Measurements from ENCODE around the gene WDFY2.

WDFY2 gene

GRCh38 chr13:51768378-51768921 is 184.2 kb downstream of the WDFY2 start:
- no peak overlapping the region for H3K27ac ChIP-seq (replicated peaks; ENCODE audit: low read length)
- no peak overlapping the region for H2BK12ac ChIP-seq (ENCODE audit: low read length)
- WGBS, 2 donors (ENCODE audit: extremely low coverage in 2 of 2, insufficient read length in 2 of 2, insufficient replicate concordance in 1 of 2), result no CpG with 5 or more reads among the region's 15 CpGs
- no peak overlapping the region for H3K4me3 ChIP-seq (ENCODE audit: low read length in 2 of 2)
- no peak overlapping the region for H3K4ac ChIP-seq (ENCODE audit: low read length)
- no peak overlapping the region for H3K4me2 ChIP-seq (ENCODE audit: insufficient read depth, low read length, poor library complexity, severe bottlenecking)
- H3K9me3 ChIP-seq (replicated peaks in 1 of 2; ENCODE audit: control insufficient read depth in 2 of 2, insufficient read depth in 1 of 2, low read depth in 1 of 2, low read length in 2 of 2), result no peaks in the 10 kb centered on the region
- peak overlapping the region; percentile 39 for H3K9ac ChIP-seq (ENCODE audit: low read depth, low read length, poor library complexity)
- no peak overlapping the region for H4K8ac ChIP-seq (ENCODE audit: low read depth, low read length)
- peaks cover 3 to 7% of the 10 kb centered on the region in 2 donors for H3K4me1 ChIP-seq (ENCODE audit: control insufficient read depth in 2 of 2, insufficient read depth in 1 of 2, low read depth in 1 of 2, low read length in 2 of 2)
- peaks cover 3 to 13% of the 10 kb centered on the region in 2 donors for H3K36me3 ChIP-seq (replicated peaks in 1 of 2; ENCODE audit: control insufficient read depth in 2 of 2, insufficient read depth in 2 of 2, low read length in 2 of 2)
- no peaks in the 10 kb centered on the region for H3K27me3 ChIP-seq (ENCODE audit: control insufficient read depth in 3 of 3, insufficient read depth in 3 of 3, low read depth in 1 of 3, low read length in 3 of 3)
- H2BK120ac ChIP-seq (ENCODE audit: low read depth, low read length), result no peak overlapping the region
- H2BK15ac ChIP-seq (ENCODE audit: low read length), result no peak overlapping the region
- peak overlapping the region; percentile 44 for H2AK5ac ChIP-seq (ENCODE audit: low read depth, low read length)
- DNase-seq (ENCODE audit: low spot score), result peak; percentile 18
- H3K23ac ChIP-seq (ENCODE audit: low read depth, low read length, poor library complexity), result peak overlapping the region; percentile 34
- H2AFZ ChIP-seq (ENCODE audit: low read length), result no peak overlapping the region
- H3K18ac ChIP-seq (ENCODE audit: low read length), result peak overlapping the region; percentile 2
- peak overlapping the region; percentile 21 for H3K14ac ChIP-seq (ENCODE audit: low read length)
- no peaks in the 10 kb centered on the region for H3K79me1 ChIP-seq (ENCODE audit: low read depth, low read length)
- H4K91ac ChIP-seq (ENCODE audit: low read depth, low read length, poor library complexity), result no peak overlapping the region
- H2BK5ac ChIP-seq (ENCODE audit: low read length), result no peak overlapping the region

GRCh38 chr13:51768976-51769375 is 184.7 kb downstream of the WDFY2 start:
- H3K9me3 ChIP-seq (replicated peaks in 1 of 2; ENCODE audit: control insufficient read depth in 2 of 2, insufficient read depth in 1 of 2, low read depth in 1 of 2, low read length in 2 of 2), result no peaks in the 10 kb centered on the region
- no CpG with 5 or more reads among the region's 19 CpGs for WGBS, 2 donors (ENCODE audit: extremely low coverage in 2 of 2, insufficient read length in 2 of 2, insufficient replicate concordance in 1 of 2)

GRCh38 chr13:51769455-51770127 is 185.3 kb downstream of the WDFY2 start:
- no peak overlapping the region for H3K4me3 ChIP-seq (ENCODE audit: low read length in 2 of 2)
- no peaks in the 10 kb centered on the region for H3K27me3 ChIP-seq (ENCODE audit: control insufficient read depth in 3 of 3, insufficient read depth in 3 of 3, low read depth in 1 of 3, low read length in 3 of 3)
- H3K9ac ChIP-seq (ENCODE audit: low read depth, low read length, poor library complexity), result no peak overlapping the region
- peaks cover 3 to 4% of the 10 kb centered on the region in 2 donors for H3K4me1 ChIP-seq (ENCODE audit: control insufficient read depth in 2 of 2, insufficient read depth in 1 of 2, low read depth in 1 of 2, low read length in 2 of 2)
- WGBS, 2 donors (ENCODE audit: extremely low coverage in 2 of 2, insufficient read length in 2 of 2, insufficient replicate concordance in 1 of 2), result no CpG with 5 or more reads among the region's 11 CpGs
- H3K4me2 ChIP-seq (ENCODE audit: insufficient read depth, low read length, poor library complexity, severe bottlenecking), result no peak overlapping the region
- peaks cover 3 to 13% of the 10 kb centered on the region in 2 donors for H3K36me3 ChIP-seq (replicated peaks in 1 of 2; ENCODE audit: control insufficient read depth in 2 of 2, insufficient read depth in 2 of 2, low read length in 2 of 2)
- no peak overlapping the region for H2BK15ac ChIP-seq (ENCODE audit: low read length)
- no peak overlapping the region for H4K8ac ChIP-seq (ENCODE audit: low read depth, low read length)
- no peak overlapping the region for H2AFZ ChIP-seq (ENCODE audit: low read length)
- H2AK5ac ChIP-seq (ENCODE audit: low read depth, low read length), result no peak overlapping the region
- H2BK120ac ChIP-seq (ENCODE audit: low read depth, low read length), result no peak overlapping the region
- H3K9me3 ChIP-seq (replicated peaks in 1 of 2; ENCODE audit: control insufficient read depth in 2 of 2, insufficient read depth in 1 of 2, low read depth in 1 of 2, low read length in 2 of 2), result no peaks in the 10 kb centered on the region
- no peak overlapping the region for H4K91ac ChIP-seq (ENCODE audit: low read depth, low read length, poor library complexity)
- no peak overlapping the region for H2BK12ac ChIP-seq (ENCODE audit: low read length)
- no peak for DNase-seq (ENCODE audit: low spot score)
- no peak overlapping the region for H2BK5ac ChIP-seq (ENCODE audit: low read length)
- H3K18ac ChIP-seq (ENCODE audit: low read length), result no peak overlapping the region
- H3K23ac ChIP-seq (ENCODE audit: low read depth, low read length, poor library complexity), result no peak overlapping the region
- H3K27ac ChIP-seq (replicated peaks; ENCODE audit: low read length), result no peak overlapping the region
- H3K79me1 ChIP-seq (ENCODE audit: low read depth, low read length), result no peaks in the 10 kb centered on the region
- no peak overlapping the region for H3K14ac ChIP-seq (ENCODE audit: low read length)
- H3K4ac ChIP-seq (ENCODE audit: low read length), result no peak overlapping the region

More at GRCh38 chr13:51768976-51769375, 184.7 kb downstream of the WDFY2 start:
- no peak overlapping the region for H2BK120ac ChIP-seq (ENCODE audit: low read depth, low read length)
- no peak overlapping the region for H3K27ac ChIP-seq (replicated peaks; ENCODE audit: low read length)
- H3K4ac ChIP-seq (ENCODE audit: low read length), result no peak overlapping the region
- no peak overlapping the region for H2BK5ac ChIP-seq (ENCODE audit: low read length)
- H3K23ac ChIP-seq (ENCODE audit: low read depth, low read length, poor library complexity), result no peak overlapping the region
- H2AK5ac ChIP-seq (ENCODE audit: low read depth, low read length), result no peak overlapping the region
- no peaks in the 10 kb centered on the region for H3K79me1 ChIP-seq (ENCODE audit: low read depth, low read length)
- H3K18ac ChIP-seq (ENCODE audit: low read length), result no peak overlapping the region
- H4K8ac ChIP-seq (ENCODE audit: low read depth, low read length), result no peak overlapping the region
- no peak overlapping the region for H2BK12ac ChIP-seq (ENCODE audit: low read length)
- no peak overlapping the region for H3K14ac ChIP-seq (ENCODE audit: low read length)
- DNase-seq (ENCODE audit: low spot score), result no peak
- no peaks in the 10 kb centered on the region for H3K27me3 ChIP-seq (ENCODE audit: control insufficient read depth in 3 of 3, insufficient read depth in 3 of 3, low read depth in 1 of 3, low read length in 3 of 3)
- no peak overlapping the region for H2BK15ac ChIP-seq (ENCODE audit: low read length)
- peaks cover 3 to 7% of the 10 kb centered on the region in 2 donors for H3K4me1 ChIP-seq (ENCODE audit: control insufficient read depth in 2 of 2, insufficient read depth in 1 of 2, low read depth in 1 of 2, low read length in 2 of 2)
- no peak overlapping the region for H3K9ac ChIP-seq (ENCODE audit: low read depth, low read length, poor library complexity)
- no peak overlapping the region for H3K4me2 ChIP-seq (ENCODE audit: insufficient read depth, low read length, poor library complexity, severe bottlenecking)
- no peak overlapping the region for H3K4me3 ChIP-seq (ENCODE audit: low read length in 2 of 2)
- H3K36me3 ChIP-seq (replicated peaks in 1 of 2; ENCODE audit: control insufficient read depth in 2 of 2, insufficient read depth in 2 of 2, low read length in 2 of 2), result peaks cover 3 to 13% of the 10 kb centered on the region in 2 donors
- H4K91ac ChIP-seq (ENCODE audit: low read depth, low read length, poor library complexity), result no peak overlapping the region
- H2AFZ ChIP-seq (ENCODE audit: low read length), result no peak overlapping the region

- Histone ChIP-seq H4K8ac (ENCODE audit: low read depth, low read length) (no peak overlapping the region), H3K9me3 (replicated peaks in 1 of 2; ENCODE audit: control insufficient read depth in 2 of 2, insufficient read depth in 1 of 2, low read depth in 1 of 2, low read length in 2 of 2) (no peaks in the 10 kb centered on the region), H3K18ac (ENCODE audit: low read length) (no peak overlapping the region), H3K4me3 (ENCODE audit: low read length in 2 of 2) (no peak overlapping the region), H3K4me2 (ENCODE audit: insufficient read depth, low read length, poor library complexity, severe bottlenecking) (no peak overlapping the region), H3K23ac (ENCODE audit: low read depth, low read length, poor library complexity) (no peak overlapping the region), H3K27ac (replicated peaks; ENCODE audit: low read length) (no peak overlapping the region), H2BK15ac (ENCODE audit: low read length) (no peak overlapping the region), H3K36me3 (replicated peaks in 1 of 2; ENCODE audit: control insufficient read depth in 2 of 2, insufficient read depth in 2 of 2, low read length in 2 of 2) (peaks cover 0 to 13% of the 10 kb centered on the region in 2 donors), H3K14ac (ENCODE audit: low read length) (no peak overlapping the region), H3K4ac (ENCODE audit: low read length) (no peak overlapping the region), H3K9ac (ENCODE audit: low read depth, low read length, poor library complexity) (no peak overlapping the region), H3K4me1 (ENCODE audit: control insufficient read depth in 2 of 2, insufficient read depth in 1 of 2, low read depth in 1 of 2, low read length in 2 of 2) (peaks cover 0 to 3% of the 10 kb centered on the region in 2 donors), H2BK120ac (ENCODE audit: low read depth, low read length) (no peak overlapping the region), H2BK5ac (ENCODE audit: low read length) (no peak overlapping the region), H2BK12ac (ENCODE audit: low read length) (no peak overlapping the region), H4K91ac (ENCODE audit: low read depth, low read length, poor library complexity) (no peak overlapping the region), H2AFZ (ENCODE audit: low read length) (no peak overlapping the region), H3K27me3 (ENCODE audit: control insufficient read depth in 3 of 3, insufficient read depth in 3 of 3, low read depth in 1 of 3, low read length in 3 of 3) (no peaks in the 10 kb centered on the region), H3K79me1 (ENCODE audit: low read depth, low read length) (no peaks in the 10 kb centered on the region), H2AK5ac (ENCODE audit: low read depth, low read length) (no peak overlapping the region)
- no peak for DNase-seq (ENCODE audit: low spot score)
- WGBS, 2 donors (ENCODE audit: extremely low coverage in 2 of 2, insufficient read length in 2 of 2, insufficient replicate concordance in 1 of 2), result no CpG with 5 or more reads among the region's 6 CpGs
These were observed 185.9 kb downstream of the WDFY2 start for GRCh38 chr13:51770160-51770559.
